Measurements from ENCODE around the gene ALK.
A peak's percentile ranks its signal among the peaks of the same experiment; 100 is the strongest.

The ALK gene

DNA sequence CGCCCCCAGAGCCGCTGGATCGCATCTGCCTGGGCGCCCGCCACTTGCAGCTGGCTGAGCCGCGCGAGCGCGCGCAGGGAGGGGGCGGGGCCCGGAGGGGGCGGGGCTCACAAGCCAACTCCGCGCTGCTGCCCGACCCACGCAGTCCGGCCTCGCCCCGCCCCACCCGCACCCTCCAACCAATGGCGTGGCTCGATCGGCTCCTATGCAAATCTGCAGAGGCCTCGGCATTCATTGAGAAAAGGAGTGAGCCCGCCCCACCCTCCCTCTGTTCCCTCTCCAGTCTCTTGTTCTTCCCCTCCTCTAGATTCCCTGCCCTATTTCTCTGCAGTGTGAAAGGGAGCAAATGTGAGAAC is at the start of gene ALK:
ALK (minus strand) TSS at position 27 of the 356 bp plus-strand sequence. CDS start 927 bp downstream, outside the sequence.
- peak; percentile 89 for DNase-seq (ENCODE audit: low spot score)

DNA sequence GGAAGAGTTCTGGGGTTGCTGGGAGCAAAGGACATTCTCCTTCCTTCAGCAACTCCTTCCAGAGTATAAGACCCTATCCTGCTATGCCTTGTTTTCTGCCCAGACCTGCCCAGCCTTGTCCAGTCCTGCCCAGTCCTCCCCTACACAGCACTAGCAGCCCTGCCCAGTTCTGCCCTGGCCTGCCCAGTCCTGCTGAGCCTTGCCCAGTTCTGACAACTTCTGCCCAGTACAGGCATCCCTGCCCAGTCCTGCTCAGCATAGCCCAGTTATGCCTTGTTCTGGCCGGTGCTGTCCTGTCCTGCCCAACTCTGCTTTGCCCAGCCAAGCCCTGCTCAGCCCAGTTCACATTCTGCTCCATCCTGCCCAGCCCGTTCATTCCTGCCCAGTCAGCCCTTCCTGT is 44.9 kb upstream of the ALK start:
- DNase-seq (ENCODE audit: low spot score) = no peak

DNA sequence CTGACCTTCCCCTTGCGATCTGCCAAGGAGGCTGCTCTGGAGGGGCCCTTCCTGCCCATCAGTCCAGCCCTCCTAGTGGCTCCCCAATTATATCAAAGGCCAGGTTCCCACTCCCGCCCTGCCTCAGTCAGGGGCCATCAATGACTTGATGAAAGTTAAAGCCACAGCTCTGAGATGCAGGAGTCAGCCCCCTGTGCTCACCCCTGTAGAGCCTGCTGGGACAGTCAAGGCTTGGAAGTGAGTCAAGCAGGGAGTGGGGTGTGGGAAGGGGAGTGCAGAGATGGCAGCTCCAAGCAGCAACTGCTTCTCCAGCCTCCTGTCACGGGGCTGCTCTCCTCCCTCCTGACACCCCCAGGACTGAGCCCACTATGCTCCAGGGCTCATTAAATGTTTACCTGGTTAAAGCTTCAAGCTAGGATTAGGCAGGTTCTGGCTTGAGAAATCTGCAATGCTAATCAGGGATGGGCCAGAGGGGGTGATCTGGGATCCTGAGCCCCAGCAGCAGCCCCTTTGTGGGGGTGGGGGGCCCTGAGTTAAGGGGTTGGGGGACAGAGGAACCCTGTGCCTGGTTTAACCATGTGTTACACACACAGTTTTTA is 42.7 kb upstream of the ALK start:
- no peak for DNase-seq (ENCODE audit: low spot score)

DNA sequence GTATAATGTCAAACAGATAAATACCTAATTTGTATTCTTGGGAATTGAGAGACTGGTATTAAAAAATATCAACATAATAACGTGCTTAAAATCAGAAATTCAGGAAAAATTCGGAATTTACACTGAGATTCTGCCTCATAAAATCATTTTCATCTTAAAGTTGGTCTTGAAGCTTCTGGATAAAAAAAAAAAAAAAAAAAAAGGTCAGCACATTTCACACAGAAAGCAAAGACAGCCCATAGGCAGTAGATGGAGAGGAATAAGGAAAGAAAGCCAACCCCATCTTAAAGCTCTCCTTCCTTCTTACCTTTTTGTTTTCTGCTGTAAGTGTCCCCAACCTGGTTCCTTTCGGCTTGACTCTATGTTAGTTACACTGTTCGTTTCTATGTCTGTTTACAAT is 41.5 kb upstream of the ALK start:
- no peak for DNase-seq (ENCODE audit: low spot score)

DNA sequence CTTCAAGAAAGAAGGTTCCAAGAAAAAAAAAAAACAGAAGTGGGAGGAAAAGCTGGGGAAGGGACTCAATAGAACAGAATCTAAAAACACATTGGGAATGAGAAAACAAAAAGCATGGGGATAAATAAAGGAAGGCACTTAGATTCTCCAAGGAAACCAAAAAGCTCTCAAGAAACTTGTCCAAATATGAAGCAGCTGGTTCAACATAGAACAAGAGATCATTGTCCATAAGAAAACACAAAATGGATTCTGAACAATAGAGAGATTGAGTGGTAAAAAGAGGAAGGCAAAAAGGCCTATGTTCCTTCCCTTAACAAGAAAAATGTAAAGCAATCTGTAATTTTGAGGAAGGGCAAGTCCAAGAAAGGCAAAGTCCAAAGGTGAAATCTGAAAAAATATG is 32.9 kb upstream of the ALK start:
- DNase-seq (ENCODE audit: low spot score) = peak; percentile 34

DNA sequence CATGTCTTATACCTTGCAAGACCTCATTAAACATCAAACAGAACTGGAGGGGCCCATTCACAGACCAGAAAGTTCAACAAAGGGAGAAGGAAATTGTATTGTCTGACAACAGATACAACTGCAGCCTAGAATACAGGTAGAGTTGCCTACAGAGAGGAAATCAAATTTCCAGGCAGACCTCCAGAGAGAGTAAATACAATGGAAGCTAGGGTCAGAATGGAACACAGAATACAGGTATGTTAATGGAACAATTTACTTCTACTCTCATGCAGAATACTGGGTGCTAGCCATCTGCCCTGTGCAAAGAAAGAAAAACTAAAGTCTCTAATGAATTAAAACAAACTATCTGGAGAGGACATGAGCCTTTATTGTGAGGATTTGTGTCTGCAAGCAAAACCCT is 31.6 kb upstream of the ALK start:
- no peak for DNase-seq (ENCODE audit: low spot score)

DNA sequence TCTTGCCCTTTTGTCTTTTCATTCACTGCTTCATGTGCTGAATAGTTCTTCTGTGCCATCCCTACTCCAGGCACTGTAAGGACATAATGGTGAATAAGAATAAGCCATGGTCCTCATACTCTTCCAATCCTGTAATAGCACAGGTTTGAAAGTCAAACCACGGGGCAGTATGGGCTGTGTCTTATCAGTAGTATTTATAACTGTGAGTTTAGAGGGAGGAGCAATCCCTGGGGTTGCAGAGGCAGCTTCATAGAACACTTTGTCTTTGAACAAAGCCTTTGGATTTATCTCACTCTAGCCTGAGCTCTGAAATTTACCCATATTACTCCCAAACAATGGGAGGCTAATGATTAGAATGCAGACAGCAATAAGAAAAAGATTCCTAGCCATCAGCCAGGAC is 30.2 kb upstream of the ALK start:
- DNase-seq (ENCODE audit: low spot score) = no peak

DNA sequence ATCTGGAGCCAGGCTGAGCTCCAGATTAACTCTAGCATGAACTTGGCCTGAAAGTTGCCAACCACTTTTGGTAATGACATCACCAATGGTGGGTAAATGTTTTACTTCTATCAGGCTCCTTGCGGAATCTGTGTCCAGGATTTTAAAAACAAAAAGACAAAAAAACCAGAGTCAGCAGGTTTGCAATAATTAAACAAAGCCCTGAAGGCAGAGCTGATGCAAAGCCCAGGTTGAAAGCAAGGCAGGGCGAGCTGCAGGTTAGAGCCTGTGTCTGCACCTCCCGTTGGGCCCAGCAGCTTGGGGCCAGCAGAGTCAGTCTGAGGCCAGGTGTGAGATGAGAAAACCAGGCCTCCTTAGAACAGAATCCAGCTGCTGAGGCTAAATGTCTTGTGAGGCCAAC is 29.1 kb upstream of the ALK start:
- no peak for DNase-seq (ENCODE audit: low spot score)

DNA sequence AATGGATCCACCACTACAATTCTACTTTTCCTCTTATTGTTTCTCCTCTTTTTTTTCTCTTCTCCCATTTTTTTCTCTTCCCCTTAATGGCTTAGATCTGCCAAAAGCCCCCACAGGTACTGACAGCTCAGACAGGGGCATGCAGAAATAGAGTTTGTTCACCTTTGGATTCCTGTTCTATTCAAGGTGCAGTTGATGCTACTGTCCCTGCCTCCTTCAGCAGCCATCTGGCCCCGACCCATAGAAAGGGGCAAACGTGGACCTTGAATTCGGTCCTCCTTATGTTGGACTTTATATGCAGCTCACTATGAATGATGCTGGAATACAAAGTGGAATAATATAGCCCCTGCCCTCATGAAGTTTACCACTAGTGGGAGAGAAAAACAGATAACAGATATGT is 27.7 kb upstream of the ALK start:
- no peak for DNase-seq (ENCODE audit: low spot score)

DNA sequence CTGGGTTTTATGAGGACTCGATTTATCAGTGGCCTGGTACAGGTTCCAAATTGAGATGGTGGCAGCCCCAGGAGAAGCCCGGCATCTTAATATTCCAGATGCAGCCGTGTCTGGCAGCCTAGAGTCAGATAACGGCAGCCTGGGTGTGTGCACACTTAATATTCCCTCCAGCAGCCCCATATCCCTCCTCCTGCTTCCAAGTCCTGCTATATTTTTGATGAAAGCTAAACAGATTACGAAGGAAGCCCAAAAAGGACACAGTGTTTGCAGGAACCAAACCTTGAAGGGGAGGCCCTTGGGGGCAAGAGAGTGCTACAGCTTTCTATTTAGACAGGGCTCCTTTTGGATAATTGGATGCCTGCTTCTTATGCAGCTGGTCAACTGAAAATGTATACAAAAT is 25.1 kb upstream of the ALK start:
- no peak for DNase-seq (ENCODE audit: low spot score)

DNA sequence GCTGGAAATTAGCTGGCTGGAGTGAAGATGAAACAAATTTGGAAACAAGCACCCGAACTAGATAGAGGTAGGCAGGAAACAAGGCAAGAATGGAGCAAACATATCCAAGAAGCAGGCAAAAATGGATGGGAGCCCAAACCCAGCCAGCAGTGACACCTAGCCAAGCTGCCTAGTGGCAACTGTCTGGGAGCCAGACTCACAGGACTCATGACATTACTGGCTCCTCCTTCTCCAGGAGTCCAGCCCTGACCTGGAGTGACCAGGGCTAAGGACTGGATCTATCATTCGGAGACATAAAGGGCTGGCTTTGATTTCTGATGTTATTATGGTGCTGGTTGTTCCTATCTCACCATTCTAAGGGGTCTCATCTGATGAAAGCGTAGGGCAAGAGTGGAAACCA is 21.3 kb upstream of the ALK start:
- no peak for DNase-seq (ENCODE audit: low spot score)

DNA sequence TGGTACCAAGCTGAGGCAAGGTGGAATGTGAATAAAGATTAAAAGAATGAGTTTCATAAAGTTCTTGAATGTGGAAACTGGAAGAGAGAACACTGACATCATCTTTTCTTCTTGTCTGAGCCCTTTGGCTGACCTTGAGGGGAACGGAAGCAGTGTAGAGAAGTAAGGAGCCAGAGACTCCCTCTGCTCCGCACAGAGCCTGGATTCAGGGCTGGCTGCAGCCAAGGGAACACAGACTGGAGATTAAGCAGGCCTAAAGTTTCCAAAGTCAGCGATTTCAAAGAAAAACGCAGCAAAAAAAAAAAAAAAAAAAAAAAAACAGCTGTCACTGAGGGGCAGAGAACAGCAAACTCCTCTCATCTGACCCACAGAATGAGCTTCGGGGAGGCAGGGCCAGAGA is 19.3 kb upstream of the ALK start:
- peak; percentile 34 for DNase-seq (ENCODE audit: low spot score)

DNA sequence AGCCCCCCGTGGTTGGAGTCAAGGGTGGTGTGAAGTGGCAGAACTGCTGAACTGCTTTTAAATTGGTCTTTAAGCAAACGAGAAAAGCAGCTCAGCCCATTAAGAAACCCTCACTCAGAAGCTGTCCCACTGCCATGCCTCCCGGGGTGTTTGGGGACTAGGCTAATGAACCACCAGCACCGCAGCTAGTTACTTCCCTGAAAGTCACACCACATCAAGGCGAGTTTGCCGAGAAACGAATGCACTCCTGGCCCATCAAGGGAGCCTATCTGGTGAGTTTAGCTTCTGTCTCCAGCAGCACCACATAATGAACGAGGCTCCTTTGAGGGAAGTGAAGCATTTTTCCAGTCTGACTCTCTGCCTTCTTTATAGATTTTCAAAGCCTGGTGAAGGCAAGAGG is 14.6 kb upstream of the ALK start:
- DNase-seq (ENCODE audit: low spot score) = no peak

DNA sequence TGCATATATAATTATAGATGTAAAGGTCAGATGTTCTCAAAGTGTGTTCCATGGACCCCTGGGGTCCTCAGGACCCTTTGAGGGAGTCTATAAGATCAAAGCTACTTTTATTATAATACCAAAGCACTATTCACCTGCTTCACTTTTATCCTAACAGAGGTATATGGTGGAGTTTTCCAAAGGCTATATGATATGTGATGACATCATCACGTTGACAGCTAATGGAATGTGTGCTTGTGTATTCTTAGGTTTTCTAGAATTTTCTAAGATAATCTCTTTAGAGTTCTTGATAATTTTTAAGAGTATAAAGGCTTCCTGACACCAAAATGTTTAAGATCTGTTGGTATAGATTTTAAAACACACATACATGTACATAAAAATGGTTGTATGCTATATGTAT is 10.4 kb upstream of the ALK start:
- no peak for DNase-seq (ENCODE audit: low spot score)

DNA sequence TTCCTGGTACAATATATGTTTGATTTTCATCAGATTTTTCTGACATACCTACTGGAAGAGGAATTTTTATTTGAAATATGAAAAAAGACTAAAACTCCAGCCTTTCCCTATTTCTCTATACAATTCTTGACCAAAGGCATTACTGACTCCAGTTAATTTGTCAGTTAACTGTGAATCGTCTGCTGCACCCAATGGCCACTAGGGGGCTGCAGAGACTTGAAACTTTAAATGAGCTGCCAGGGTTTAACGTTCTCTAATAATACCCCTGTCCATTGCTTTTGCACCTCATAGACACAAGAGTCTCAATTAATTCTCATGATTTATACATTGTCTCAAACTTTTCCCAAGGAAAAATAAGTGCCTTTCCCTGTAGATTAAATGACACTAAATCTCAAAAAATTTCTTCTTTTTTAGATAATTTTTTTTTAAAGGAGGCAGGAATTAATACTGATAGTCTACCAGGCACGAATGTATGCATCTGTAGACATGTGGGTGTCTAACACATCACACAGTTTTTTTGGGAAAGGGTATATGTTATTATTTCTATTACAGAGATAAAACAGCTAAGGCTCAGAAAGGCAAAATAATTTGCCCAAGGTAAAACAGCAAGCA is 1.8 kb upstream of the ALK start:
- peak; percentile 85 for DNase-seq (ENCODE audit: low spot score)

DNA sequence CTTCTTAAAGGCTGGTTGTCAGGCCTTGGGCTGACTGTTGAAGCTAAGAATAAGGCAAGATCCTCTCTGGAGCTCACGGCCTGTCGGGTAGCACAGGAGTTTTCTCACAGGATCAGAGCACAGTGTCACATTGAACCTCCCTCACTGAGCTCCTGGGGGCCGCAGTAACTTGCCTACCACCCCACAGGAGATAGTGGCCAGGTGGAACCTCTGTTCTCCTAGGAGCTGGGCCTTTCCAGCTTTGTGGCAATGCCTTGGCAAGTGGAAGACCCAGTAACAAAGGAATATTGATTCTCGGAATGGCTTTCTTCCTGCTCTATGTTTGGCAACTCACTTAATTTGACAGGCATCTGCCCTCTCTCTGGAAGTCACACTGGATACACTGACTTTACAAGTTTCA is 1.2 kb upstream of the ALK start:
- DNase-seq (ENCODE audit: low spot score) = no peak

DNA sequence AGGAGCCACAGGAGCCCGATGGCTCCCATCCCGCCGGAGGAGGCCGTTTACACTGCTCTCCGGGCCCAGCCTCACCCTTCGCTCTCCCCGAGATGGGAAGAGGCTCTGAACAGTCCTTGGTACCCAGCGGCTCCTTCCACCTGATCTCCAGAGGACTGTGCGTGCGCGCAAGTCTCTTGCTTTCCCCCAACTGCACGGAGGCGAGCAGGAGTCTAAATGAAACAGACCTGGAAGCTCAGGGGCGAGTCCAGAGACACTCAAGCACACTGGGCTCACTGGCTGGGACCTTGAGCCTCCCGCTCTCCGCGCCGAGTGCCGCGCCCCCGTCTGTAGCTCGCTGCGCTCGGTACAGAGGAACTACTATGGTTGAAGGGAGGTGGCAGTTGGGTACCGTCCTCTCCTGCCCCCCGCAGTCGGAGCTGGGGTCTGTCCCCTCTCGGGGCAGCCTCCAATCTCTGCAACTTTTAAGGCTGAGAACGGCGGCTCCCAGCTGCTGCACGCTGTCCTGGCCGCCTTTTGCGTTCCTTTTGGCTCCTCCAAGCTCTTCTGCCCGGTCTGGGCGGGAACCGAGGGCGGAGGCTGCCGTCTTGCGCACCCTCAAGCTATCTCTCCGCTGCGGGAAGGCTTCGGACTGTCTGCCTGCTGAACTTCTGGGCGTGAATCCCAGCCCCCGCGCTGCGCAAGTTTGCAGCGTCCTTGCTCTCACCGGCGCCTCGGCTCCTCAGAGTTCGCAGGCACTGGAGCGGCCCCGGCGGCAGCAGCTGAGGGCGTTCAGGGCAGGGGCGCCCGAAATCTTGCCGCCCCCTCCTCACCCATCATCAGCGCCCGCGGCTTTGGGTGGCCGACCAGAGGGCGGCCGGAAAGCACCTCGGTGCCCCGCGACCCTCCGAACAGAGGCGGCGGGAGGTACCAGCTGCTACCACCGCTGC is 491 bp downstream of the ALK start:
- no peak for DNase-seq (ENCODE audit: low spot score)

DNA sequence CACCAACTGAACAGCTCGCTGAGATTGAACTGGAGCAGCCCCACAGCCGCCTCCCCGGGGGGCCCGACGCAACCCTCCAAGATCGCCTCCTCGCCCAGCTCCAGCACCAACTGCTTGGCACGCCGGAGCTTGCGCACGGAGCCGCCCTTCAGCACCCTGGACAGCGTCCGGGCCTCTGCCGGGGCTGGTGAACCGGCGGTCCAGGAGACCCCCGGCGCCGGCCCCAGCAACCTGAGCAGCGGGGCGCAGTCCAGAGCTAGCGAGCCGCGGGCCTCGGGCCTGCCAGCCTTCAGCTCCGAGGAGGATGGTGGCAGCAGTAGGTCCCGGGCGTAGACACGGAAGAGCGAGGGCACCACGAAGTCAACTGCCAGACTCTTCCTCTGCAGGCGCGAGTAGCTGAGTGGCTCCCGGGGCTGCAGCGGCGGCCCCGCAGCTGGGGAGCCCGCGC is 1.2 kb downstream of the ALK start:
- DNase-seq (ENCODE audit: low spot score) = no peak

DNA sequence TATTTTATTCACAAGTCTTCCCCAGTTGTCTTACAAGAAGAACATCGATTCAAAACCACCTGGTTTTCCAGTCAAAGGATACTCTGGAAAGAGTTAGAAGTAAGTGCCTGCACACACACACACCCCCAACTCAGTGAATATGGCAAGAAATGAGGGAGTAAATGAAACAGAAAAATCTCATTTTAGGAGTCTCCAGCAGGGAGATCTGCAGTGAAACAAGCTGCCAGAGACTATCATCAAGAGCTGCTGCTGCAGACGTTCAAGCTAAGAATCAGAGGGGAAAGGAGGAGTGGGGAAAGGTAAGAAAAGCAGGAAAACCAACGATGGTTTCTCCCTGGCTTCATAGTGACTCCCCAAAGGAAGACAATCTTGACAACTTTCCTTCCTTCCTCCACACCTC is 2.4 kb downstream of the ALK start:
- no peak for DNase-seq (ENCODE audit: low spot score)

DNA sequence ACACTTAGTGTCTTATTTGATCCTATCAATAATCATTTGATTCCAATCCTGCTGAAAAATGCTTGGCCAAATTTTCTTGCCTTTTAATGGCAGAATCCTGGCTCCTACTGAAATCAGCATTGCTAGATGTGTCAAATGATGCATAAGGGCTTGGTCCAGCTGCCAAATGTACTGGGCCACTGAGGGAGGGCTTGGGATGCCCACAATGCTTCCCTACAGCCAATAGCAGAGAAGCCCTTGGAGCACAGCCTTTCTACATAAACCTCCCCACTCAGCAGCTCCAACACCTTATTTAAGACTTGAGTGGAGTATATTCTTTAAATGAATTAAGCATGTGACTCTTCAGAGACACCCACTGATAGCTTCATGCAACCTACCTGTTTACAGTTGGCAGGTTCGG is 3.6 kb downstream of the ALK start:
- DNase-seq (ENCODE audit: low spot score) = no peak

DNA sequence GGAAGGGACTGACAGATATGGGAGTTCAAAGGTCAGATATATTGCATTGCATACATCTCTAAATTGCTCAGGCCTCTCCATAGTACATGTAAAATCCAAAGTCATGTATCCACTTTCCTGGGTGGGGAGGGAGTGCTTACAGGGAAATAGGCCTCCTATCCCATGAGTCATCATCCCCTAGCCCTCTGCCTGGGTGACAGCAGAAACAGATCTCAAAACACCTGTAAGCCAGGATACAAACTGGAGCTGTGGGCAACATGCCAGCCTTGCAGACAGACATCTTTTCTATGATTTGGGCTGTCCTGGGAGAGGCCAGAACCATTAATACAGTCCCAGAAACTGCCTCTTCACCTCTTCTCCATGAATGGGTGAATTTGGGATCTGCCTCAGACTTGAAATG is 4.8 kb downstream of the ALK start:
- DNase-seq (ENCODE audit: low spot score) = no peak

DNA sequence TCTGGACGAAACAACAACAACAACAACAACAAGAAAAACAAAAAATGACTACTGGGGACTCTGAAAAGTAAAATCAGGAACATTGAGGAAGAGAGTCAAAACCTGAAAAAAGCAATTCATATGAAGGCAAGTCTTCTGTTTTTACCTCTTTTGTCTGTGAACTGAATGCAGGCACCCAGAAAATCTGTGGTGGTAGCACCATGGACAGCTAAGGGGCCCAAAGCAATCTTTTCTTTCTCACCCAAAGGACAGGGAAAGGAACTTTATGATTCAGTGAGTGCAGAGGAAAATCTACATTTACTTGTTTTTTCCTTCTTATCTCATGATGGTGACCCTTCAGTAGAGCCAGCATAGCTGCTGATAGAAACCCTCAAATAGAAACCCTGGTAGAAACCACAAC is 10.4 kb downstream of the ALK start:
- no peak for DNase-seq (ENCODE audit: low spot score)

DNA sequence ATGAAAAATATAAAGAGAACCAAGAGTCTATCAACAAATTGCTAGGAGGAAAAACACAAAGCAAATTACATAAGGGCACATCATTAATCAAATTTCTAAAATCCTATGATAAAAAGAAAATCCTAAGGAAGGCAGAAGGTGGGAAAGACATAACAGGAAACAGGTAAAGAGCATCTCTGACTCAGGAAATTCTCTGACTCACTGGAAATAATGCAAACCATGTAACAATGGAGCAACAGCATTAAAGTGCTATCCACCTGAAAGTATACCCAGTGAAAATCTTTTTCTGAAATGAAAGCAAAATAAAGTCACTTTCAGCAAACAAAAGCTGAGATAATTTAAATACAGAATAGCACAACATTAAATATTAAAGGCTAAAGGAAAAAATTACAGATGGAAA is 10.9 kb downstream of the ALK start:
- no peak for DNase-seq (ENCODE audit: low spot score)
